HG03139 (cell line): ENCODE results near the gene C1orf167.

Experiments used
- ATAC-seq: cut with Tn5 transposase; IDR thresholded peaks from one replicate; pipeline ENCODE4 v1.9.1; 2021; ENCODE audit not compliant: unreplicated experiment

C1orf167 gene

DNA sequence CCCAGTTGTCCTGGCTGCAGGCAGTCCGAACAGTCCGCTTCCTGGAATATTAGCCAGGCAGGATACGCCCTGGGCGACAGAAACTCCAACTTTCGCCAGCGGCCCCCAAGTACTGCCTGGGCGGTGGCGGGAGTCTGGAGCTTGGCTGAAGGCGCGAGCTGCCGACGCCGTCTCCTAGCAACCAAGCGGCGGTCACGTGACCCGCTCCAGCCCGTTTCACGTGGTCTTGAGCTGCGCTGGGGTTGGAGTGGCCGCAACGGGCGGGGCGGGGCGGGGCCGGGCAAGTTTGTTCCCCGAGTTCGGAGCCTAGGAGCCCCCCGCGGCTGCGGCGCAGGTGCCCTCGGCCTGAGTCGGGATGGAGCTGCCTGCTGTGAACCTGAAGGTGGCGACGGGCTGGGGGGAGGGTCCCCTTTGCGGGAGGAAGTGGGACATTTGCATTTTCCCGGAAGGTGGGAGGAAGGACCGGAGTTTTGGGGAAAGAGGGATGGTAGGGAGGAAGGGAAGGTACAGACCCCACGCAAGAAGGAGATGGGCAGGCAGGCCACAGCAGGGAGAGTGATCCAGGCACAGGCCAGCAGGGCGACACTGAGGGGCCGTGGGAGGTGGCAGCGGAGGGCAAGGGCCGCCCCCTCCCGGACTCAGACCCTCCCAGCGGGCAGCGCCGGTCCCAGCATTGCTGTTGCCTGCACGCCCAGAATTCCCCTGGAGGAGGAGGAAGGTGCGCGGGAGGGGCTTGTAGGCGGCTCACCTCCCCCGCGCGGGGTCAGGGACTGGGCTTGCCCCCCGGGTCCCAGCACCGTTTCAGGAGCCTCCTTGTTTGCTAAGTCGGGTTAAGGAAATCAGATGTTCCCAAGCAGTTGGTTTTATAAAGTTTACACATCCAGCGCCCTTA, 25.9 kb upstream of the C1orf167 start, which contains the start of gene AGTRAP:
TSS of gene AGTRAP (plus strand) at position 283 of the 892 bp plus-strand sequence. CDS start at position 356, 73 bp downstream.
- ATAC-seq: peak; percentile 55

DNA sequence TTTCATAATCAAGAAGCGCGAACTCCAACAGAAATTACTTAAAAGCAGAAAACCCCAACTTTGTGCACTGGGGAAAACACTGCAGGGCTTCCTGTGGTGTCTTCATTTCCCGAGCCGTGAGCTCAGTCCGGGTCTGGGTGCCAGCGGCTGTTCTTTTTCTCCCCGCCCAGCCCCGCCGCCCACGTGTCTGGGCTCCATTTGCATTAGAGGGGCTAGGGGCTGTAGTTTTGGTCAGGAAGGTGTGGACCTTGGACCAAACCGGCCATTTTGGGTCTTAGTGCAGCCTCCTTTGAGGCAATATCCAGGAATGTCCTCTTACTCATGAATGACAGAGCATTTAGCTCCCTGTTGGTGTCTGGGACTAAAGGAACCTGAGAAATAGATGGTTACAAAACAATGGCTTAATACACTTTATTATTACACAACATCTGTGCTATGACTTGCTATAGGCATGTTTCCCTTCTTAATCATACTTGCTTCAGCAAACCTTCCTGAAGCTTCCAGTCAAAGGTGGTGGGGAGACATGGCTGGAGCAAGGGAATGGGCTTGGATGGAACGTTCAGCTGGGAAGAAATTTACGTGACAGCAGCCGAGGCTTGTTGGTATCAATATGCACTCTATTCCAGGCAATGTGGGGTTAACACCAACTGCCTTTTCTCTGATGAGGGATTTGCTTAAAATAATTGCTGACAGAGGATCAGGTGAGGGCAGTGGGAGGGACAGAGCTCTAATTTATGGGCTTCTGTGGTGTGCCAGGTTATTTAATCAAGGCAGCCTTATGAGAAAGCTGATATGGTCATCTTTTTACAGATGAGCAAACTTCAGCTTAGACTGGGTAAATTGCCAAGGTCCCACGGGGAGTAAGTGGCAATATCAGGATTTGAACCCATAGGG, 25.0 kb upstream of the C1orf167 start:
- ATAC-seq: peak; percentile 28

GRCh38 chr1:11738096-11738495, 23.9 kb upstream of the C1orf167 start:
- ATAC-seq: no peak

DNA sequence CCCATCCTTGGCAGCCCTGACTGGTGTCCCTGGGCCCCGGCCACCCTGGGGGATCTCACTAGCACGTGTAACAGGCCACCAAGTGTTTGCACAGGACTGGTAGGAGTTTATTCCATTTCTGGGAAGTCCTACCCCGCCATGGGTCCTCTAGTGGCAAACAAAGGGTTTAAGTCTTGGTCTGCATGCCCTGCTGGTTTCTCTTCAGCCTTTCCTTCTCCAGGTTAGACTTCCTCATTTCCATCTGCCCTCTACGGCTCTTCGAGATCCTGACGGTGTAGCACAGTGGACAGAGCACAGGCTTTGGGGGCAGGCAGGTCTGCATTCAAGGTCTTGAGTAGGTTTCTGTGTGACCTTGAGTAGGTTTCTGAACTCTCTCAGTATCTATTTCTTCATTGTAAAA, 23.2 kb upstream of the C1orf167 start:
- no peak for ATAC-seq

- ATAC-seq: no peak
Measured at GRCh38 chr1:11740258-11741192, 21.5 kb upstream of the C1orf167 start.

GRCh38 chr1:11741482-11741881, 20.5 kb upstream of the C1orf167 start:
- ATAC-seq: no peak

DNA sequence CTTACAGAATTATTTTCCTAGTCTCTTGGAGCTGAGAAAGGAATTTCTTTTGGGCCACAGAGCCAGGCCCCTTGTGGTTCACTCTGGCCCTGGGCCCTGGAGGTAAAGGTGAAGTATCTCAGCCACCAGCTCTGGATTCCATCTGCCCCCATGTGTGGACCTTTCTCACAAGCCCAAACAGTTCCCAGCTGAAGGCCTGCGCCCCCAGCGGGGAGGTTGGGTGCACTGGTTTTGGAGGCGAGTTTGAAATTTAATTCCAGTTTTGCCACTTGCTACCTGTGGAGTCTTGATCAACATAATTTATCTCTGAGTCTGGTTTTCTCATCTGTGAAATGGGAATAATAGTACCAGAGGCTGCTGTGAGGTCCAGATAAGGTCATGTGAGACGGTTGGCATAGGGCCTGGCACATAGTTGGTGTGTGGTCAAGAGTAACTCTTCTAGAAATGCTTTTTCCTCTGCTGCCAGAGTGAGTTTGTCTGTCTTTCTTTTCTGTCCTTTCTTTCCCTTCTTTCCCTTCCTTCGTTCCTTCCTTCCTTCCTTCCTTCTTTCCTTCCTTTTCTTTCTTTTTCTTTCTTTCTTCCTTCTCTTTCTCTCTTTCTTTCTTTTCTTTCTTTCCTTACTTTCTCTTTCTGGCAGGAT, 20.0 kb upstream of the C1orf167 start:
- ATAC-seq: no peak

GRCh38 chr1:11744287-11744686, 17.7 kb upstream of the C1orf167 start:
- no peak for ATAC-seq

DNA sequence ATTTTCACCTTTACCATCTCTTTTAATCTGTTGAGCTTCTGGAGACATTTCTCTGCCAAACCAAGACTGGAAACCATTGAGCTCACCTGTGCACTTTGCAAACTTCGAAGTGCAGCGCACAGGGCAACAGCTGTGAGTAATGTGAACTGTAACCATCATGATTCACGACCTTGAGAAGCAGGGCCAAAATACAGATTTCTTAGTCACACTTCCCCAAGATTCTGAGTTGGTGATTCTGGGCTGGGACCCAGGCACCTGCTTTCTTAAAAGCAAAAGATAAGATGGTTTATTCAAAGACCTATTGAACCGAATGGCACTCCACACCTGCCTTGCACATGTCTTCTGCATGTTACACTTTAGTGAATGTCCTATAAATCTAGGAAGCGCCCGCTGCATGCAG, 15.9 kb upstream of the C1orf167 start:
- ATAC-seq: no peak

- no peak for ATAC-seq
Measured at GRCh38 chr1:11746795-11747487, 15.1 kb upstream of the C1orf167 start.

GRCh38 chr1:11748294-11749202, 13.4 kb upstream of the C1orf167 start:
- ATAC-seq: no peak

DNA sequence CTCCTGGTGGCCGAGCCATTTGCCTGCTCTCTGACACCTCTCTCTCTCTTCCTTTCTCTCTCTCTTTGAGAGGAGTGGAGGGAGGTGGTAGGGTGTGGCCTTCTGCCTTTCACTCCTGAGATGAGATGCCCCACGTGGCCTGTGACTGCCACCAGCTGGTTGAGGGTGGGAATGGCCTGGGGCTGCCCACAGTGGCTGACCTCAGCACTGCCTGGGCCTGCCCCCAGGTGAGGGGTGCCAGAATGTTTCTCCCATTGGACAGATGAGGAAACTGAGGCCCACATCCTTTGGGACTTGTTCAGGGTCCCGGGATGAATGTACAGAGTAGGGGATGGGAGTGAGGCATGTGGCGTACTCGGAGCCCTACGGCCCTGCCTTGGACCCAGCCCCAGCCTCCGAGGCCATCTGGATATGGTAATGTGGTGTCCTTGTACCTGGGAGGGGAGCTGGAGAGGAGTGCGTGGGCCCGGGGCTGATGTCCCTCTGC, 12.7 kb upstream of the C1orf167 start:
- no peak for ATAC-seq

DNA sequence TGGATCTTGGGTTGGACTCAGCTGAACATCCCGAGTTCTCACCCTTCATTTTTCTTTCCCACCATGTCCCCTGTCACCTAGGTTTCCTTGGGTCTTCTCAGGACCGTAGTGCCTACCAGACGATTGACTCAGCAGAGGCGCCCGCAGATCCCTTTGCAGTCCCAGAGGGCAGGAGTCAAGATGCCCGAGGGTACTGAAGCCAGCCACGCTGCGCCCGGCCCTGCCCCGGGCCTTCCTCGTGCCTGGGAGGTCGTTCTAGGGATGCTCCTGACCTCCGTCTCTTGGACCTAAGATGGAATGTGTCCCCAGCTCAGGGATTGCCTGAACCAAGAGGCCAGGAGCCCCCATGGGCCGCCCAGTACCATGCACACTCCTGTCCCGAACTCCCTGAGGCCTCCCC, 12.0 kb upstream of the C1orf167 start:
- no peak for ATAC-seq

DNA sequence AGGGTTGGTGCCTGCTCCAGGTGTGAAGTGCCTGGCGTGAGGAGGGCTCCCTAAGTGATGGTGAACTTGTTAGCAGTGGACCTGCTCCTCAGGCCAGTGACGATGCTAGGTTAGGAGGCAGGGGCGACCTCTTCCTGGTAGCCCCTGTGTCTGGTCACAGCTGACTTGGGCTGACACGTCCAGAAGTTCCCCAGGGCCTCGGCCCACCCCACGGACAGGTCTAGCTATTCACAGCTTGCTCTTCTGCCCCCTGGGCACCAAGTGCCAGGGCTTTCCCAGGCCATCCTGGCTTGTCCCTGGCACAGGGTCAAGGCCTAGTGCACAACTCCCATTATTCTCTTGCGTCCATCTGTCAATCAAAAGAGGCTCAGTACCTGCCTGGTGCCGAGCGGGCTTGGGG, 10.9 kb upstream of the C1orf167 start:
- no peak for ATAC-seq

GRCh38 chr1:11752359-11753088, 9.5 kb upstream of the C1orf167 start:
- no peak for ATAC-seq

DNA sequence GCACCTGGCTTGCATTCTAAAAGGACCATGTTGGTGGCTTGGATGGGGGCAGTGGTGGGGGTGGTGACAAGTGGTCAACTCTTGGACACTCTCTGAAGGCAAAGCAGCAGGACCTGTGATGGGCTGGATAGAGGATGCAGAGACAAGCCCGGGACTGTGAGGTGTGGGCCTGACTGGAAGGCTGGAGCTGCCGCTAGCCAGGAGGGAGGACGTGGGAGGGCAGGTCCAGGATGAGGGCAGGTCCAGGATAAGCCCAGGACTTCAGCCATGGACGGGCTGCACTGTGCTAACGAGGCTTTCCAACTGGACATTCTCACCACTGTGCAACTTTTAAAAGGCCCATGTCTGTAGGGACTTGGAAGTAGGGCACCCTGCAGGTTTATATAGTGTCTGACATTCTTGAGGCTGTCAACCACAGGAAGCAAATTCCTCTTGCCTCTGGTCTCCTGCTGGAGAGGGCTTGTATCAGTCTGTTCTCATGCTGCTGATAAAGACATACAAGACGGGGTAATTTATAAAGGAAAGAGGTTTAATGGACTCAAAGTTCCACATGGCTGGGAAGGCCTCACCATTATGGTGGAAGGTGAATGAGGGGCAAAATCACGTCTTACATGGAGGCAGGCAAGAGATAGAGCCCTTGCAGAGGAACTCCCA, 8.3 kb upstream of the C1orf167 start:
- no peak for ATAC-seq

GRCh38 chr1:11757047-11757446, 4.9 kb upstream of the C1orf167 start:
- ATAC-seq: no peak
